Skeletal muscle tissue (tissue), 4 donors: ENCODE data around the gene MSI2. TPM values are rescaled to one million over a fixed set of nuclear protein-coding genes. Genes with fewer than 3 reads are reported as not detected.
A peak's percentile ranks its signal among the peaks of the same experiment; 100 is the strongest.

ENCODE experiments used
- H3K27ac ChIP-seq: one replicate; pipeline ENCODE4 v1.7.0; 2013; ENCODE audit warnings: mild to moderate bottlenecking, low read depth, low read length, inconsistent platforms
- H3K27me3 ChIP-seq, 3 donors: one replicate each; pipeline ENCODE4 v1.7.0; 2013; ENCODE audit warnings: low read length in 3 of 3; ENCODE audit not compliant: control insufficient read depth in 3 of 3, insufficient read depth in 3 of 3
- H3K36me3 ChIP-seq, 3 donors: one replicate each; pipeline ENCODE4 v1.7.0; 2013; ENCODE audit warnings: low read length in 3 of 3; ENCODE audit not compliant: control insufficient read depth in 3 of 3, insufficient read depth in 3 of 3
- H3K4me1 ChIP-seq, 3 donors: one replicate each; pipeline ENCODE4 v1.7.0; 2013; ENCODE audit warnings: low read length in 3 of 3, mild to moderate bottlenecking in 3 of 3; ENCODE audit not compliant: control insufficient read depth in 3 of 3, insufficient read depth in 3 of 3
- H3K4me3 ChIP-seq, 3 donors: one replicate each; pipeline ENCODE4 v1.7.0; 2013; ENCODE audit warnings: low read length in 3 of 3
- H3K9ac ChIP-seq, 3 donors: one replicate each; pipeline ENCODE4 v1.7.0; 2013; ENCODE audit warnings: low read length in 3 of 3, mild to moderate bottlenecking in 3 of 3, moderate library complexity in 2 of 3, low read depth in 1 of 3
- H3K9me3 ChIP-seq, 3 donors: one replicate each; pipeline ENCODE4 v1.7.0; 2013; ENCODE audit warnings: low read length in 3 of 3; ENCODE audit not compliant: control insufficient read depth in 3 of 3
- total RNA-seq: library from RNA; depleted of rRNA; stranded (reverse); fragments of >200 nt; gene quantifications from one replicate; pipeline ENCODE4 v1.2.3, GENCODE V29; 2014
- donor health status: Osteomylitis.

Gene MSI2
- total RNA-seq, 1 donor from 2014 or later: 20.4 TPM

DNA sequence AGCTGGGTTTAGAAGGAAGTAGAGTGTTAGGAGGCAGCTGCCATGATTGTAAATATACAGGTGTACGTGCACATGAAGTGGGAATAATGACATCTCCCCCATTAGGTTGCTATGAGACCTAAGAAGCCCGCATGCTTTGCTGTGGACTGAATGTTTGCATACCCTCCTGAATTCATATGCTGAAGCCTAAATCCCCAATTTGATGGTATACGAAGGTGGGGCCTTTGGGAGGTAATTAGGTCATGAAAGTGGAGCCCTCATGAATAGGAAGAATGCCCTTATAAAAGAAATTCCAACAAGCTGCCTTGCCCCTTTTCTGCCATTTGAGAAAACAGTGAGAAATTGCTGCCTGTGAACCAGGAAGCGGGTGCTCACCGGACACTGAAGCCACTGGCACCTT lies 444.8 kb downstream of the MSI2 start:
- no peaks in the 10 kb centered on the region for H3K36me3 ChIP-seq
- no peak overlapping the region for H3K9ac ChIP-seq
- no peaks in the 10 kb centered on the region for H3K4me1 ChIP-seq
- H3K27ac ChIP-seq: no peak overlapping the region
- peaks cover 3 to 11% (median 8%) of the 10 kb centered on the region in 3 donors for H3K27me3 ChIP-seq
- no peak overlapping the region for H3K4me3 ChIP-seq
- no peaks in the 10 kb centered on the region for H3K9me3 ChIP-seq

DNA sequence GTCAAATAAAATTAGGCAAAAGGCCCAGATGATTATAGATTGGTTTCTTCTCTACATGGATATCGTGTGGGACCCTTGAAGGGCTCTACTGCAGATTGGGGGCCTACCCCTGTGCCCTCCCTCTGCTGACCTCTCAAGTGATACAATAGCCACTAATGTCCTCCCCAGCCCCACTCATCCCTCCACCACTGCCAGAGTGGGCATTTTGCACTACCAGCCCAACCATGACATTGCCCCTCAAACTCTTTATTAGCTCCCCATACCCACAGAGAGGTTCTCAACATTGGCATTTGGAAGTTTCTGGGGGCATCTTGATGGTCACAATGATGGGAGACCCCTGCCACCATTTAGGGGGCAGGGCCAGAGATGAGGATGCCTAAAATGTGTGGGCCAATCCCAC lies 446.9 kb downstream of the MSI2 start:
- Histone ChIP-seq H3K9me3 (no peaks in the 10 kb centered on the region), H3K27me3 (peaks cover 0 to under 1% (median 0%) of the 10 kb centered on the region in 3 donors), H3K9ac (no peak overlapping the region), H3K4me3 (no peak overlapping the region), H3K4me1 (peaks cover 11 to 14% (median 12%) of the 10 kb centered on the region in 3 donors), H3K27ac (no peak overlapping the region), H3K36me3 (no peaks in the 10 kb centered on the region)

DNA sequence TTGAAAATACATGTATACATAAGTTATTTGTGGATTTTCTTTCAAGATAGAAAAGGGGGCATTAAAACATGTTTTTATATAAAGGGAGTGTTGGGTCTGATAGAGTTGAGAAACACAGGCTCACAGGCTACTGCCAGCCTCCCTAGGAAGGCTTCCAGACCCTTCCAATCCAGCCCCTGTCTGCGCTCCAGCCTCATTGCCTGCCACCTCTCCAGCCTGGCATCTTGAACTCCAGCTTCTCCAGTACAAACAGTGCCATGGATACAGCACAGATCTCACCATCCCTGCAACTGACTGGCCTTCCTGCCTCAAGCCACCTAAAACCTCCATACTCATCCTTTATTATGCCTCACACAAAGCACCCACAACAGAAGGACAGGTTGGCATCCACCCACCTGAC lies 448.1 kb downstream of the MSI2 start:
- H3K36me3 ChIP-seq: no peaks in the 10 kb centered on the region
- H3K4me1 ChIP-seq: peaks cover 16 to 18% (median 17%) of the 10 kb centered on the region in 3 donors
- no peaks in the 10 kb centered on the region for H3K27me3 ChIP-seq
- H3K9ac ChIP-seq: no peak overlapping the region
- H3K9me3 ChIP-seq: no peaks in the 10 kb centered on the region
- H3K4me3 ChIP-seq: no peak overlapping the region
- H3K27ac ChIP-seq: no peak overlapping the region

DNA sequence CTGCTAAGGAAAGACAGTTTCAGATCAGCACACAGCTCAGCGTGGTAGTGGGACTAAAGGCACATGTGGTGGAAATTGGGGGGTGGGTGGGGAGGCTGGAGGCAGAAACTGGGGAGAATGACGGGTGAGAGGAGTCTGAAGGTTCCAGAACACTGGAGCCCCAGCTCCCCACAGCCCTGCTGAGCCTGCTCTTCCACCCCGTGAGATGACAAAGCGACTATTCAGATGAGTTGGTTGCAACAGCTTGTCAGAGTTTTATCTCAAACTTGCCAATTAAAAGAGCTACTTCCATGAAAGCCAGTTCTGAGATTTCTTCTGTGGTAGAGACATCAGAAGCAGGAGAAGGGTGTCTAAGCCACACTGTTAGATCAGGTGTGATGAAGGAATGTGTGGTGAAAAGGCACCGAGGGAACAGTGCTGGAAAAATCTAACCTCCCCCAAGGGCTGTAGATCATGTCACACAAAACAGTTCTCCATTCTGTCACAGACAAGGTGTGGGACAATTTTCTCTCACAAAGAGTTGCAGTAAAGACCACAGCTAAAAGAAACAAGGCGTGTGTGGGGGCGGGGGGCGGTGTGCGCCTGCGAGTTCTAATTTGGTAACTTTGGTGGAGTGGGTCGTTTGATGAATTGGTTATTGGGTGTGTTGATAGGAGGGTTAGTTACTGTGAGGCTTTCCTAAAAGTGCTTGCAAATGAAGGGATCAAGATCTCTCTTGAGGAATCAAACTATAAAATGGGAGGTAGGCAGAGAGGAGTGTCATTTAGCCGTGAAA lies 449.8 kb downstream of the MSI2 start:
- Histone ChIP-seq H3K4me3 (no peak overlapping the region), H3K36me3 (no peaks in the 10 kb centered on the region), H3K4me1 (peaks cover 16 to 18% (median 17%) of the 10 kb centered on the region in 3 donors), H3K9me3 (no peaks in the 10 kb centered on the region), H3K27ac (no peak overlapping the region), H3K9ac (no peak overlapping the region), H3K27me3 (no peaks in the 10 kb centered on the region)

DNA sequence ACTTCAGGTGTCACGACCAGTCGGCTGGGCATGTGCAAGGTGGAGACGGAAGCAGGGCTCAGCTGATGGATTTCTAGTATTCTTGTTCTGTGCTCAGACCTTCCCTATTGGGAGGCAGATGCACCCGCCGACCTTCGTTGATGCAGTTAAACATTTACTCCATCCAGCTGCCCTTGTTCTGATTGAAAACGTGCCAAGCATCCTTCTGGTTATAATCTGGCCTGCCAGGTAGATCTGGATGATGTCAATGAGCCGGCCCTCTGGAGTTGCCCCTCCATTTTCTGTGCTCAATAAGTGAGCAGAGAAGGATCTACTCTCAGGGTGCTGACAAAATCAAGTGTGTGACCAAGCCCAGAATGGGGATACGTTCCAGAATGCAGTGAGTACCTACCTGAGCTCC lies 450.4 kb downstream of the MSI2 start:
- H3K4me1 ChIP-seq: peaks cover 16 to 18% (median 17%) of the 10 kb centered on the region in 3 donors
- no peak overlapping the region for H3K9ac ChIP-seq
- H3K9me3 ChIP-seq: no peaks in the 10 kb centered on the region
- no peaks in the 10 kb centered on the region for H3K27me3 ChIP-seq
- H3K4me3 ChIP-seq: no peak overlapping the region
- no peak overlapping the region for H3K27ac ChIP-seq
- no peaks in the 10 kb centered on the region for H3K36me3 ChIP-seq

DNA sequence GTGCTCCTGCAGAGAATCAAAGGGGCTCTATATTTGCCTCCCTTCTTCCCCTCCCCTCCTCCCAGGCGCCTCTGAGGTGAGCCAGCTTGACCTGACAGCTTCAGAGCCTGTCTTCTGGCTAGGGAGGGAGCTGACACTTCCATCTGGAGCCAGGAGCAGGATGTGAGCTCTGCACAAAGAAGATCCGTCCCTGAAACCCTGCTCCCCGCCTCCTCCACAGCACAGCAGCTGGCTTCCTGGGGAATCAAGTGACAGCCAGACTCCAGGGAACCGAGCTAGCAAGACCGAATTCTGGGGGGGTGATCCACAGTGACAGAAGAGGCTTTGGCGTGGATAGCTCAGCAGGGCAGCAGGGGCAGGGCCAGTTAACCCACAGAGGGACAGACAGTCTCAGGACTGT lies 451.6 kb downstream of the MSI2 start:
- peaks cover 16 to 18% (median 17%) of the 10 kb centered on the region in 3 donors for H3K4me1 ChIP-seq
- H3K27ac ChIP-seq: peak overlapping the region; percentile 45
- H3K27me3 ChIP-seq: no peaks in the 10 kb centered on the region
- no peaks in the 10 kb centered on the region for H3K36me3 ChIP-seq
- peak overlapping the region in 2 of 3 donors; percentile 51 to 73 for H3K9ac ChIP-seq
- H3K4me3 ChIP-seq: peak overlapping the region in 2 of 3 donors; percentile 18 to 49
- H3K9me3 ChIP-seq: no peaks in the 10 kb centered on the region

DNA sequence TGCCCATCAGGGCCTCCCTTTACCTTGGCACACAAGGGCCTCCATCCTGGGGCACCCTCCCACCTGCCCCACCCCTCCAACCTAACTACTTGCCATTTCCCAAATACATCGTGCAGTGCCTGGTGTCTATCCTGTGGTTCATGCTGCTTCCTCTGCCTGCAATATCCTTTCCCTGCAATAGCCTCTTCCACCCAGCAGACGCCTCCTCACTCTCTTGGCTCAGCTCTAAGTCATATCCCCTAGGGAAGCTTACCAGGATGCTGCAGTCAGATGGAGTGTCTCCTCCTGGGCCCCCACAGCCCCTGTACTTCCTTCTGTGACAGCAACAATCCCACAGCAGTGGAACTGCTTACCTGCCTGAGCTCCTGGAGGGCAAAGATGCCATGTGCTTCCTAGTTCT lies 452.1 kb downstream of the MSI2 start:
- peaks cover 0 to 4% (median 0%) of the 10 kb centered on the region in 3 donors for H3K27me3 ChIP-seq
- H3K9me3 ChIP-seq: no peaks in the 10 kb centered on the region
- peak overlapping the region in 2 of 3 donors; percentile 38 to 73 for H3K9ac ChIP-seq
- H3K4me1 ChIP-seq: peaks cover 16 to 18% (median 17%) of the 10 kb centered on the region in 3 donors
- H3K36me3 ChIP-seq: no peaks in the 10 kb centered on the region
- peak overlapping the region in 2 of 3 donors; percentile 18 to 19 for H3K4me3 ChIP-seq
- H3K27ac ChIP-seq: peak overlapping the region; percentile 45

DNA sequence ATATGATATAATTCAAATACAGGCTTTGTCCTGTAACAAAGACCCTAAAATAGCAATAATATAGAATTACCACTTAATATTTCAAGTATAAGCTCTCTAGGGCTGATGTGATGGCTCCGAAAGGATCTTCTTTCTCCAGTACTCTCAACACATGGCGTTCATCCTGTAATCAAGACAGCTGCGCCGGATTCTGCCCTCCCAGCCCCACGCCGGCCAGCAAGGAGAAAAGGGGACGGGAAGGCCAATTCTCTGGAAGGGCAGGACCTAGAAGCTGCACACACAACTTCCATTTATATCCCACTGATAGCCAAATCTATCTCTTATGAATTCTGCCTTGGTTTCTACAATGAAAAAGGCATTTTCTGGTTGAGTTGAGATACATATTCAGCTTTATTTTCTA lies 456.8 kb downstream of the MSI2 start:
- Histone ChIP-seq H3K27ac (no peak overlapping the region), H3K4me3 (no peak overlapping the region), H3K9me3 (no peaks in the 10 kb centered on the region), H3K36me3 (no peaks in the 10 kb centered on the region), H3K4me1 (peaks cover 6 to 11% (median 11%) of the 10 kb centered on the region in 3 donors), H3K9ac (no peak overlapping the region), H3K27me3 (peaks cover 7 to 8% (median 7%) of the 10 kb centered on the region in 3 donors)

DNA sequence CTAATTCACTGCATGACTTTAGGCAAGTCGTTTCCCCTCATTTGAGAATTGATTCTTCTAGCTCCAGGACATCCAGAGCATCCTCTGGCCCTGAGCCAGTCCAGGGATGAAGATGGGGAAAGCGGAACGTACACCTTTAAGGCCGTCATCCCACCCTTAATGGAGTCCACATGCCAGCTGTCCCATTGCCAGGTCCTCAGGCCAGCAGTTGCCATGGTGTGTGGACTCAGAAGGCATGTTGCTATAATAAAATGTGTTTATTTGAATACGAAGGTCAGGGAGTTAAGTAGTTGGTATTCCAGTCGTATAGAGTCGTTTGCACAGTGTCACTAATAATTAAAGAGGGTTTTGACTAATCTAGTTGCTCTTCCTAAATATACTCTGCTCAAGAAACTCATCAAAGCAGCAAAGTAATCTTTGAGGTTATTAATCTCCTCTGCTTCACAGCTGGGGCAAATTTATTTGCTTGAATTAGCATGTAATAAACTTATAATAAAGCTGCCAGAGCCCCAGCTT lies 458.4 kb downstream of the MSI2 start:
- peak overlapping the region in 1 of 3 donors; percentile 8 for H3K9ac ChIP-seq
- peaks cover 0 to 5% (median 5%) of the 10 kb centered on the region in 3 donors for H3K4me1 ChIP-seq
- H3K27ac ChIP-seq: no peak overlapping the region
- H3K27me3 ChIP-seq: peaks cover 7 to 8% (median 7%) of the 10 kb centered on the region in 3 donors
- H3K36me3 ChIP-seq: no peaks in the 10 kb centered on the region
- H3K4me3 ChIP-seq: no peak overlapping the region
- no peaks in the 10 kb centered on the region for H3K9me3 ChIP-seq

DNA sequence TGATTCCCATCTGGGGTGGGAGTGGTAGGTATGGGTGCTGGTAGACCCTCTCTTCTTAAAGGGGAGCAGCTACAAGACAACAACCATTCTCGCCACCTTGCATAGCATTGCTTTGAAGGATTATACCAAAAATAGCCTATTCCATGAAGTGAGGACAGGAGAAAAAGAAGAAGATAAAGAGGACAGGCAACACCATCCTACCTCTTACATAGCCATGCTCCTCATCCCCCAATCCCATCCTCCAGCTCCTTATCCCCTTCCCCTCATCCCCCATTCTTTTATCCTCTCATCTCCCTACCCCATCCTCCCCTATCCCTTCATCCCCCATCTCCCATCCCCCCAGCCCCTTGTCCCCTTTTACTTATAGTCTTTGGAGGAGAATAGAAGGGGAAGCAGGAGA lies 459.7 kb downstream of the MSI2 start:
- Histone ChIP-seq H3K9ac (no peak overlapping the region), H3K27ac (no peak overlapping the region), H3K4me3 (no peak overlapping the region), H3K9me3 (no peaks in the 10 kb centered on the region), H3K4me1 (peaks cover 0 to 5% (median 5%) of the 10 kb centered on the region in 3 donors), H3K36me3 (no peaks in the 10 kb centered on the region), H3K27me3 (peaks cover 7 to 8% (median 7%) of the 10 kb centered on the region in 3 donors)
